Astrocyte (in vitro differentiated cells and primary cell): ENCODE data around the gene ADGRF1.

ENCODE experiments used
- CTCF ChIP-seq: IDR thresholded peaks from 2 replicates; pipeline ENCODE4 v1.5.1; 2011; ENCODE audit warnings: low read depth, mild to moderate bottlenecking, inconsistent platforms, low read length, moderate library complexity; ENCODE audit not compliant: insufficient read depth
- EZH2 ChIP-seq: IDR thresholded peaks from 2 replicates; pipeline ENCODE4 v1.6.1; 2012; ENCODE audit warnings: mild to moderate bottlenecking, low read length, inconsistent platforms; ENCODE audit not compliant: insufficient read depth

GRCh38 chr6:47048638-47049037, 6.5 kb upstream of the ADGRF1 start:
- no peak for TF ChIP-seq CTCF
- TF ChIP-seq EZH2: no peak
